HepG2 (cell line): Measurements from ENCODE around the gene UBP1. TPM values are rescaled to one million over a fixed set of nuclear protein-coding genes. Genes with fewer than 3 reads are reported as not detected.

ENCODE experiments used
- ATAC-seq: fragments of 200-7000 bp; cut with Tn5 transposase; 3 replicates; pipeline ENCODE4 v1.9.1; 2020; ENCODE audit warnings: mild to moderate bottlenecking, moderate library complexity
- BruUV-seq: library from RNA; stranded (reverse); fragments of 400-500 nt; replicated peaks from 2 replicates; lab custom pipeline; 2021; lab: Mats Ljungman, UMichigan
- CTCF ChIA-PET: fragments of 300-600 bp; formaldehyde crosslinking; extraction: SDS; loops from one replicate; lab custom pipeline; 2021; ENCODE audit warnings: low total read pairs, inconsistent platforms, low intra/inter-chr PET ratio; lab: Yijun Ruan, JAX
- POLR2A ChIA-PET: fragments of 350-600 bp; sonication (Branson Sonifier 250); formaldehyde crosslinking; loops from one replicate; lab custom pipeline; 2020; ENCODE audit warnings: antibody characterized with exemption, inconsistent platforms; lab: Yijun Ruan, JAX
- DNase-seq: peaks from one replicate; pipeline ENCODE4 v3.0.0-alpha.2; 2015; ENCODE audit warnings: low spot score
- FAIRE-seq: peaks from 3 replicates; lab custom pipeline; 2011; peaks lifted over from hg19 to GRCh38; lab: Jason Lieb, UNC
- H2AFZ ChIP-seq: one replicate; pipeline ENCODE4 v1.6.1; 2011; ENCODE audit warnings: low read length, inconsistent platforms
- H3K27ac ChIP-seq: fragments of 300-600 bp; 3 replicates; pipeline ENCODE4 v1.8.0; 2011; ENCODE audit warnings: mixed run types, mild to moderate bottlenecking, mixed read lengths, low read length, inconsistent platforms; ENCODE audit not compliant: insufficient read depth; ENCODE audit errors: extremely low read length
- H3K27me3 ChIP-seq, 2 experiments: fragments of 200-600 bp in 1 of 2; 2 replicates in 1 of 2; 3 replicates in 1 of 2; pipeline versions ENCODE4 v1.6.0 to v1.8.0; 2011; ENCODE audit warnings: low read length in 2 of 2, mild to moderate bottlenecking in 2 of 2, moderate library complexity in 2 of 2, inconsistent platforms in 1 of 2; ENCODE audit not compliant: insufficient read depth in 2 of 2, control insufficient read depth in 1 of 2
- H3K36me3 ChIP-seq, 2 experiments: fragments of 200-600 bp in 1 of 2; replicated peaks in 1 of 2; 2 replicates in 1 of 2; 3 replicates in 1 of 2; pipeline versions ENCODE4 v1.5.1 to v1.8.0; 2011; ENCODE audit warnings: low read length in 2 of 2, inconsistent platforms in 1 of 2; ENCODE audit not compliant: insufficient read depth in 2 of 2, control insufficient read depth in 1 of 2
- H3K4me1 ChIP-seq: 2 replicates; pipeline ENCODE4 v1.5.1; 2012; ENCODE audit warnings: low read length, inconsistent platforms; ENCODE audit not compliant: insufficient read depth
- H3K4me2 ChIP-seq: 2 replicates; pipeline ENCODE4 v1.6.0; 2011; ENCODE audit warnings: low read depth, low read length, inconsistent platforms
- H3K4me3 ChIP-seq, 3 experiments: fragments of 200-600 bp in 1 of 3; sonication (generic), shearing (Covaris generic) in 1 of 3; replicated peaks in 1 of 3; 2 replicates each; pipeline ENCODE4 v1.5.1; 2011 to 2016; ENCODE audit warnings: low read length in 3 of 3, inconsistent platforms in 2 of 3, low read depth in 2 of 3, mild to moderate bottlenecking in 2 of 3, control low read depth in 1 of 3, mixed read lengths in 1 of 3; ENCODE audit not compliant: insufficient read depth in 1 of 3
- H3K79me2 ChIP-seq: one replicate; pipeline ENCODE4 v1.6.1; 2011; ENCODE audit warnings: low read length, inconsistent platforms; ENCODE audit not compliant: insufficient read depth
- H3K9ac ChIP-seq: 2 replicates; pipeline ENCODE4 v1.6.0; 2011; ENCODE audit warnings: mild to moderate bottlenecking, low read depth, low read length, inconsistent platforms; ENCODE audit not compliant: insufficient read depth
- H3K9me3 ChIP-seq: 2 replicates; pipeline ENCODE4 v1.5.1; 2012; ENCODE audit warnings: mild to moderate bottlenecking, low read length
- H4K20me1 ChIP-seq: 2 replicates; pipeline ENCODE4 v1.6.0; 2011; ENCODE audit warnings: inconsistent platforms, mild to moderate bottlenecking, low read length, moderate library complexity; ENCODE audit not compliant: insufficient read depth
- ATF7-NPFF ChIP-seq: sonication (generic); formaldehyde crosslinking; IDR thresholded peaks from 2 replicates; pipeline ENCODE4 v1.8.1; 2023; ENCODE audit warnings: mild to moderate bottlenecking, low read depth, missing genetic modification reagents, moderate library complexity
- BRCA1 ChIP-seq: sonication (generic); formaldehyde crosslinking; IDR thresholded peaks from 2 replicates; pipeline ENCODE4 v1.4.0; 2020; ENCODE audit warnings: missing genetic modification reagents
- BRF2 ChIP-seq: sonication (generic); formaldehyde crosslinking; IDR thresholded peaks from 2 replicates; pipeline ENCODE4 v1.8.1; 2022; ENCODE audit warnings: mild to moderate bottlenecking, missing genetic modification reagents
- CC2D1A ChIP-seq: sonication (generic); formaldehyde crosslinking; IDR thresholded peaks from 2 replicates; pipeline ENCODE4 v1.8.1; 2023; ENCODE audit warnings: mild to moderate bottlenecking, missing genetic modification reagents
- GRHL1 ChIP-seq: sonication (generic); formaldehyde crosslinking; conservative IDR thresholded peaks from 2 replicates; pipeline ENCODE4 v1.8.0; 2022; ENCODE audit warnings: missing genetic modification reagents
- JARID2 ChIP-seq: sonication (generic); formaldehyde crosslinking; IDR thresholded peaks from 2 replicates; pipeline ENCODE4 v1.8.1; 2023; ENCODE audit warnings: missing genetic modification reagents, inconsistent platforms; ENCODE audit not compliant: insufficient replicate concordance
- MAF1 ChIP-seq: sonication (generic); formaldehyde crosslinking; IDR thresholded peaks from 2 replicates; pipeline ENCODE4 v1.5.0; 2020; ENCODE audit warnings: missing genetic modification reagents, borderline replicate concordance
- POLR2AphosphoS2 ChIP-seq: IDR thresholded peaks from 2 replicates; pipeline ENCODE4 v1.6.1; 2011; ENCODE audit warnings: low read depth, low read length, improper control_type of control experiment
- STAG1 ChIP-seq: sonication (generic); formaldehyde crosslinking; IDR thresholded peaks from 2 replicates; pipeline ENCODE4 v1.4.0; 2020; ENCODE audit warnings: missing genetic modification reagents
- THYN1 ChIP-seq: sonication (generic); formaldehyde crosslinking; IDR thresholded peaks from 2 replicates; pipeline ENCODE4 v1.8.1; 2023; ENCODE audit warnings: low read depth, mild to moderate bottlenecking, moderate library complexity, missing genetic modification reagents, borderline replicate concordance
- YEATS2 ChIP-seq: sonication (generic); formaldehyde crosslinking; IDR thresholded peaks from 2 replicates; pipeline ENCODE4 v1.4.0; 2020; ENCODE audit warnings: missing genetic modification reagents, borderline replicate concordance
- ZBTB34 ChIP-seq: sonication (generic); formaldehyde crosslinking; IDR thresholded peaks from 2 replicates; pipeline ENCODE4 v1.8.0; 2022; ENCODE audit warnings: mild to moderate bottlenecking, missing genetic modification reagents
- ZBTB4 ChIP-seq: sonication (generic); formaldehyde crosslinking; IDR thresholded peaks from 2 replicates; pipeline ENCODE4 v1.4.0; 2020; ENCODE audit warnings: missing genetic modification reagents, mild to moderate bottlenecking, borderline replicate concordance
- ZNF558 ChIP-seq: sonication (generic); formaldehyde crosslinking; IDR thresholded peaks from 2 replicates; pipeline ENCODE4 v1.9.0; 2022; ENCODE audit warnings: mild to moderate bottlenecking, missing genetic modification reagents, borderline replicate concordance
- in situ Hi-C: cut with HindIII; loops from 2 replicates; pipeline ENCODE4 v1.10.0; 2017; ENCODE audit warnings: low pct_unique_long_range_greater_than_20kb; ENCODE audit not compliant: extremely low pct_ligation_motif_present
- intact Hi-C: fragments of 100-400 bp; cut with micrococcal nuclease; formaldehyde crosslinking; loops from one replicate; pipeline ENCODE4 v1.10.0; 2022; ENCODE audit not compliant: unreplicated experiment
- polyA plus RNA-seq, 8 experiments: library from polyadenylated mRNA; depleted of rRNA in 3 of 8; stranded (reverse) in 7 of 8; unstranded in 1 of 8; fragments of >200 nt; fragmentation: Illumina TruSeq in 4 of 8; extraction: Trizol in 4 of 8; gene quantifications; 2 replicates each; pipeline versions ENCODE4 v1.2.1 to v1.2.3, GENCODE V29; 2011 to 2016; ENCODE audit warnings: low read depth in 4 of 8, missing spikeins in 1 of 8, mixed read lengths in 1 of 8; ENCODE audit not compliant: insufficient read depth in 1 of 8
- total RNA-seq, 5 experiments: library from RNA; depleted of rRNA; stranded (reverse); fragments of >200 nt; fragmentation: Illumina TruSeq; extraction: Trizol; gene quantifications; 2 replicates each; pipeline ENCODE4 v1.2.3, GENCODE V29; 2016; ENCODE audit warnings: low read depth in 1 of 5
- TF ChIP-seq, protein P1 (sequence below): sonication (generic); formaldehyde crosslinking; IDR thresholded peaks from 2 replicates; pipeline ENCODE4 v1.5.0; 2020; ENCODE audit warnings: mild to moderate bottlenecking, missing genetic modification reagents, moderate library complexity

Gene UBP1
- total and polyA plus RNA-seq, 2 of the 13 experiments (the other 11 are each of a cell fraction or from before 2014, with no cell fraction given), result 48.3 to 79.9 TPM

GRCh38 chr3:33364060-33364459 lies 76.1 kb downstream of the UBP1 start:
- FAIRE-seq (no peak), ATAC-seq (peak; percentile 34; the same call in 1 of the 3 replicates), DNase-seq (no peak)
- no peak for TF ChIP-seq MAF1 (CRISPR knock-in tag)
- TF ChIP-seq, protein P1, sequence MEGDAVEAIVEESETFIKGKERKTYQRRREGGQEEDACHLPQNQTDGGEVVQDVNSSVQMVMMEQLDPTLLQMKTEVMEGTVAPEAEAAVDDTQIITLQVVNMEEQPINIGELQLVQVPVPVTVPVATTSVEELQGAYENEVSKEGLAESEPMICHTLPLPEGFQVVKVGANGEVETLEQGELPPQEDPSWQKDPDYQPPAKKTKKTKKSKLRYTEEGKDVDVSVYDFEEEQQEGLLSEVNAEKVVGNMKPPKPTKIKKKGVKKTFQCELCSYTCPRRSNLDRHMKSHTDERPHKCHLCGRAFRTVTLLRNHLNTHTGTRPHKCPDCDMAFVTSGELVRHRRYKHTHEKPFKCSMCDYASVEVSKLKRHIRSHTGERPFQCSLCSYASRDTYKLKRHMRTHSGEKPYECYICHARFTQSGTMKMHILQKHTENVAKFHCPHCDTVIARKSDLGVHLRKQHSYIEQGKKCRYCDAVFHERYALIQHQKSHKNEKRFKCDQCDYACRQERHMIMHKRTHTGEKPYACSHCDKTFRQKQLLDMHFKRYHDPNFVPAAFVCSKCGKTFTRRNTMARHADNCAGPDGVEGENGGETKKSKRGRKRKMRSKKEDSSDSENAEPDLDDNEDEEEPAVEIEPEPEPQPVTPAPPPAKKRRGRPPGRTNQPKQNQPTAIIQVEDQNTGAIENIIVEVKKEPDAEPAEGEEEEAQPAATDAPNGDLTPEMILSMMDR (CRISPR knock-in tag), result no peak
- no peak for TF ChIP-seq YEATS2 (CRISPR knock-in tag)
- TF ChIP-seq THYN1 (CRISPR knock-in tag), result no peak
- no peak for TF ChIP-seq BRF2
- no peak for TF ChIP-seq GRHL1 (CRISPR knock-in tag)
- no peak for TF ChIP-seq ZBTB4
- no peak for TF ChIP-seq CC2D1A (CRISPR knock-in tag)
- TF ChIP-seq ATF7-NPFF, result no peak
- TF ChIP-seq POLR2AphosphoS2, result no peak
- TF ChIP-seq BRCA1, result no peak
- no peak for TF ChIP-seq STAG1 (CRISPR knock-in tag)
- no peak for TF ChIP-seq JARID2 (CRISPR knock-in tag)
- TF ChIP-seq ZBTB34 (CRISPR knock-in tag), result no peak
- no peak for TF ChIP-seq ZNF558
- Histone ChIP-seq H3K27me3 (no peaks in the 10 kb centered on the region), H4K20me1 (no peaks in the 10 kb centered on the region), H3K36me3 (no peaks in the 10 kb centered on the region), H3K27ac (no peak overlapping the region), H3K4me2 (no peak overlapping the region), H2AFZ (no peak overlapping the region), H3K9ac (no peak overlapping the region), H3K9me3 (no peaks in the 10 kb centered on the region), H3K4me1 (peaks cover 19% of the 10 kb centered on the region), H3K79me2 (no peaks in the 10 kb centered on the region), H3K4me3 (no peak overlapping the region)
- in situ Hi-C loops, result loop anchor here (25.0 kb wide), 1 partner anchor 402 kb away; the partner anchor contains the start of gene CCR4
- ChIA-PET CTCF (no interaction called here), POLR2A (no interaction called here)
- intact Hi-C loops, result no loop called here
- BruUV-seq, result no TSS peak
